Neural progenitor cell (in vitro differentiated cells): ENCODE measurements around the gene APBA3. TPM values are rescaled to one million over a fixed set of nuclear protein-coding genes. Genes with fewer than 3 reads are reported as not detected.

Experiments used
- DNase-seq: peaks from one replicate; pipeline ENCODE4 v3.0.0-alpha.2; 2016; ENCODE audit warnings: low spot score
- H2AFZ ChIP-seq: fragments of 200-600 bp; sonication (generic); replicated peaks from 2 replicates; pipeline ENCODE4 v1.6.1; 2016; ENCODE audit warnings: antibody characterized with exemption
- H3F3A ChIP-seq: fragments of 200-600 bp; sonication (generic); 2 replicates; pipeline ENCODE4 v1.6.1; 2016; ENCODE audit warnings: antibody characterized with exemption, low read depth
- H3K27ac ChIP-seq: fragments of 200-600 bp; sonication (generic); 2 replicates; pipeline ENCODE4 v1.5.1; 2016; ENCODE audit warnings: mild to moderate bottlenecking
- H3K27me3 ChIP-seq: fragments of 200-600 bp; sonication (generic); 2 replicates; pipeline ENCODE4 v1.6.1; 2016; ENCODE audit warnings: mild to moderate bottlenecking, moderate library complexity
- H3K36me3 ChIP-seq: fragments of 200-600 bp; sonication (generic); 2 replicates; pipeline ENCODE4 v1.5.1; 2016
- H3K4me1 ChIP-seq: fragments of 200-600 bp; sonication (generic); 2 replicates; pipeline ENCODE4 v1.6.1; 2016; ENCODE audit warnings: mixed run types
- H3K4me2 ChIP-seq: fragments of 200-600 bp; sonication (generic); 2 replicates; pipeline ENCODE4 v1.6.1; 2016
- H3K4me3 ChIP-seq: fragments of 200-600 bp; sonication (generic); 2 replicates; pipeline ENCODE4 v1.5.1; 2016
- H3K79me2 ChIP-seq: fragments of 200-600 bp; sonication (generic); 2 replicates; pipeline ENCODE4 v1.6.1; 2016; ENCODE audit warnings: low read depth
- H3K9ac ChIP-seq: fragments of 200-600 bp; sonication (generic); 2 replicates; pipeline ENCODE4 v1.6.1; 2016
- H3K9me3 ChIP-seq: fragments of 200-600 bp; sonication (generic); 2 replicates; pipeline ENCODE4 v1.5.1; 2016; ENCODE audit warnings: low read depth
- H4K20me1 ChIP-seq: fragments of 200-600 bp; sonication (generic); 2 replicates; pipeline ENCODE4 v1.6.1; 2016; ENCODE audit warnings: low read depth
- H3K27ac Mint-ChIP-seq: 3 replicates; pipeline ENCODE4 v1.8.0; 2021; ENCODE audit warnings: mixed read lengths
- H3K27me3 Mint-ChIP-seq: 2 replicates; pipeline ENCODE4 v1.8.0; 2022; ENCODE audit warnings: low read depth, mild to moderate bottlenecking, inconsistent platforms, moderate library complexity, mixed read lengths; ENCODE audit not compliant: insufficient read depth
- H3K36me3 Mint-ChIP-seq: 3 replicates; pipeline ENCODE4 v1.8.0; 2021; ENCODE audit warnings: mixed read lengths
- H3K4me1 Mint-ChIP-seq: 3 replicates; pipeline ENCODE4 v1.8.0; 2021; ENCODE audit warnings: mixed read lengths
- H3K4me3 Mint-ChIP-seq: 3 replicates; pipeline ENCODE4 v1.8.0; 2021; ENCODE audit warnings: mild to moderate bottlenecking, moderate library complexity, mixed read lengths
- H3K9me3 Mint-ChIP-seq: 3 replicates; pipeline ENCODE4 v1.8.0; 2020; ENCODE audit warnings: mixed read lengths
- CTCF ChIP-seq: fragments of 200-600 bp; sonication (generic); IDR thresholded peaks from 2 replicates; pipeline ENCODE4 v1.5.1; 2017; ENCODE audit warnings: antibody characterized with exemption, mild to moderate bottlenecking
- EZH2 ChIP-seq: fragments of 200-600 bp; sonication (generic); IDR thresholded peaks from 2 replicates; pipeline ENCODE4 v1.6.1; 2017; ENCODE audit warnings: antibody characterized with exemption, mild to moderate bottlenecking, moderate library complexity
- EZH2phosphoT487 ChIP-seq: fragments of 200-600 bp; sonication (generic); IDR thresholded peaks from 2 replicates; pipeline ENCODE4 v1.6.1; 2017; ENCODE audit warnings: antibody characterized with exemption
- total RNA-seq: library from RNA; depleted of rRNA; stranded (reverse); fragments of >200 nt; gene quantifications from 2 replicates; pipeline ENCODE4 v1.2.3, GENCODE V29; 2015; ENCODE audit warnings: low replicate concordance

Gene APBA3
- total RNA-seq, 1 donor from 2014 or later, result 17.3 TPM

GRCh38 chr19:3721887-3722442 lies 39.5 kb downstream of the APBA3 start:
- Mint-ChIP-seq H3K4me3 (peak overlapping the region; percentile 79), H3K27ac (no peak overlapping the region), H3K36me3 (no peaks in the 10 kb centered on the region), H3K27me3 (peaks cover 25% of the 10 kb centered on the region), H3K4me1 (peaks cover 15% of the 10 kb centered on the region), H3K9me3 (no peaks in the 10 kb centered on the region)
- H3K27ac ChIP-seq, result no peak overlapping the region
- H2AFZ ChIP-seq, result no peak overlapping the region
- H3K36me3 ChIP-seq, result no peaks in the 10 kb centered on the region
- peaks cover 8% of the 10 kb centered on the region for H4K20me1 ChIP-seq
- H3K79me2 ChIP-seq, result no peaks in the 10 kb centered on the region
- peak overlapping the region; percentile 91 for H3K4me2 ChIP-seq
- peak overlapping the region; percentile 57 for H3K4me3 ChIP-seq
- no peaks in the 10 kb centered on the region for H3K9me3 ChIP-seq
- peaks cover 52% of the 10 kb centered on the region for H3F3A ChIP-seq
- TF ChIP-seq CTCF (no peak), EZH2 (no peak), EZH2phosphoT487 (no peak)
- peaks cover 6% of the 10 kb centered on the region for H3K27me3 ChIP-seq
- peaks cover 37% of the 10 kb centered on the region for H3K4me1 ChIP-seq
- DNase-seq, result no peak
- H3K9ac ChIP-seq, result no peak overlapping the region

GRCh38 chr19:3721131-3721886 lies 40.2 kb downstream of the APBA3 start:
- peak overlapping the region; percentile 79 for H3K4me3 Mint-ChIP-seq
- Histone ChIP-seq H3K9ac (no peak overlapping the region), H3K27ac (no peak overlapping the region), H3K4me1 (peaks cover 37% of the 10 kb centered on the region), H4K20me1 (peaks cover 7% of the 10 kb centered on the region), H3K36me3 (no peaks in the 10 kb centered on the region), H3F3A (peaks cover 52% of the 10 kb centered on the region), H3K4me3 (peak overlapping the region; percentile 57), H3K9me3 (no peaks in the 10 kb centered on the region), H3K4me2 (peak overlapping the region; percentile 91), H3K27me3 (peaks cover 6% of the 10 kb centered on the region), H3K79me2 (no peaks in the 10 kb centered on the region), H2AFZ (no peak overlapping the region)
- no peaks in the 10 kb centered on the region for H3K9me3 Mint-ChIP-seq
- no peaks in the 10 kb centered on the region for H3K36me3 Mint-ChIP-seq
- H3K27me3 Mint-ChIP-seq, result peaks cover 25% of the 10 kb centered on the region
- DNase-seq, result peak; percentile 97
- TF ChIP-seq CTCF, result no peak
- H3K4me1 Mint-ChIP-seq, result peaks cover 15% of the 10 kb centered on the region
- H3K27ac Mint-ChIP-seq, result no peak overlapping the region

- no peak overlapping the region for H3K27ac Mint-ChIP-seq
- H2AFZ ChIP-seq, result no peak overlapping the region
- peaks cover 15% of the 10 kb centered on the region for H3K4me1 Mint-ChIP-seq
- H3K27me3 Mint-ChIP-seq, result peaks cover 25% of the 10 kb centered on the region
- no peaks in the 10 kb centered on the region for H3K36me3 ChIP-seq
- no peak for TF ChIP-seq EZH2
- TF ChIP-seq CTCF, result no peak
- no peak for TF ChIP-seq EZH2phosphoT487
- H3K4me3 ChIP-seq, result no peak overlapping the region
- H3K9me3 ChIP-seq, result no peaks in the 10 kb centered on the region
- no peaks in the 10 kb centered on the region for H3K79me2 ChIP-seq
- no peaks in the 10 kb centered on the region for H3K9me3 Mint-ChIP-seq
- H3K27me3 ChIP-seq, result peaks cover 6% of the 10 kb centered on the region
- H3K4me1 ChIP-seq, result peaks cover 33% of the 10 kb centered on the region
- H3K9ac ChIP-seq, result no peak overlapping the region
- peaks cover 7% of the 10 kb centered on the region for H4K20me1 ChIP-seq
- peaks cover 46% of the 10 kb centered on the region for H3F3A ChIP-seq
- no peak overlapping the region for H3K4me2 ChIP-seq
- no peaks in the 10 kb centered on the region for H3K36me3 Mint-ChIP-seq
- H3K27ac ChIP-seq, result no peak overlapping the region
- DNase-seq, result peak; percentile 32
- H3K4me3 Mint-ChIP-seq, result no peak overlapping the region
Observed at GRCh38 chr19:3720349-3720917, 41.1 kb downstream of the APBA3 start.
